ENCODE data around the gene ENHO.

The ENHO gene

DNA sequence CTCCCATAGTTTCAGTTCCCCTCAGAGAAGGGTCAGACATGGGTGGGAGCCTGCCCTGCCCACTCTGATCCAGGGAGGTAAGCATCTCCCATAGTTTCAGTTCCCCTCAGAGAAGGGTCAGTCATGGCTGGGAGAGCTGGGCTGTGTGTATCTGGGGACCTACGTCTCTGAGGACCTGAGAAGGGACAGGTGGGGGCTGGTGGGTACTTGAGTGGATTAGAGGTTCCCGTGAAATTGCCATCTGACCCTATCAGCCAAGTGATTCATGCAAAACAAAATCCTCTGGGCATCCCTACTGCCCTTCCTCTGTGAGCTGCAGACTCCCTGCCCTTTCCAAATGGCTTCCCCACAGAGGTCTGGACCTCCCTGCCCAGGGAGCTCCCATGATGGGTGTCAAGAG, 3.9 kb downstream of the ENHO start:
- Histone ChIP-seq H3K9me3 (ENCODE audit: insufficient read depth, low read length) (no peaks in the 10 kb centered on the region), H3K4me3 (ENCODE audit: insufficient read depth, low read length, poor library complexity, severe bottlenecking) (no peak overlapping the region), H3K27me3 (ENCODE audit: low read length) (no peaks in the 10 kb centered on the region), H3K9ac (ENCODE audit: low read length) (no peak overlapping the region), H3F3A (ENCODE audit: insufficient read depth) (no peaks in the 10 kb centered on the region), H4K20me1 (ENCODE audit: low read depth, low read length) (no peaks in the 10 kb centered on the region), H2AFZ (ENCODE audit: low read depth, low read length, severe bottlenecking) (no peak overlapping the region), H3K4me2 (ENCODE audit: low read depth, low read length, poor library complexity, severe bottlenecking) (no peak overlapping the region), H3K9me2 (replicated peaks; ENCODE audit: insufficient read depth, low read length) (no peaks in the 10 kb centered on the region), H3K36me3 (ENCODE audit: low read length) (no peaks in the 10 kb centered on the region), H3K79me2 (ENCODE audit: insufficient read depth, low read length) (no peaks in the 10 kb centered on the region), H3K27ac (ENCODE audit: low read depth, low read length) (no peak overlapping the region)
- TF ChIP-seq, protein P1, sequence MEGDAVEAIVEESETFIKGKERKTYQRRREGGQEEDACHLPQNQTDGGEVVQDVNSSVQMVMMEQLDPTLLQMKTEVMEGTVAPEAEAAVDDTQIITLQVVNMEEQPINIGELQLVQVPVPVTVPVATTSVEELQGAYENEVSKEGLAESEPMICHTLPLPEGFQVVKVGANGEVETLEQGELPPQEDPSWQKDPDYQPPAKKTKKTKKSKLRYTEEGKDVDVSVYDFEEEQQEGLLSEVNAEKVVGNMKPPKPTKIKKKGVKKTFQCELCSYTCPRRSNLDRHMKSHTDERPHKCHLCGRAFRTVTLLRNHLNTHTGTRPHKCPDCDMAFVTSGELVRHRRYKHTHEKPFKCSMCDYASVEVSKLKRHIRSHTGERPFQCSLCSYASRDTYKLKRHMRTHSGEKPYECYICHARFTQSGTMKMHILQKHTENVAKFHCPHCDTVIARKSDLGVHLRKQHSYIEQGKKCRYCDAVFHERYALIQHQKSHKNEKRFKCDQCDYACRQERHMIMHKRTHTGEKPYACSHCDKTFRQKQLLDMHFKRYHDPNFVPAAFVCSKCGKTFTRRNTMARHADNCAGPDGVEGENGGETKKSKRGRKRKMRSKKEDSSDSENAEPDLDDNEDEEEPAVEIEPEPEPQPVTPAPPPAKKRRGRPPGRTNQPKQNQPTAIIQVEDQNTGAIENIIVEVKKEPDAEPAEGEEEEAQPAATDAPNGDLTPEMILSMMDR (IDR thresholded peaks at IDR 0.05; ENCODE audit: insufficient read depth, low read length, poor library complexity, severe bottlenecking): no peak

DNA sequence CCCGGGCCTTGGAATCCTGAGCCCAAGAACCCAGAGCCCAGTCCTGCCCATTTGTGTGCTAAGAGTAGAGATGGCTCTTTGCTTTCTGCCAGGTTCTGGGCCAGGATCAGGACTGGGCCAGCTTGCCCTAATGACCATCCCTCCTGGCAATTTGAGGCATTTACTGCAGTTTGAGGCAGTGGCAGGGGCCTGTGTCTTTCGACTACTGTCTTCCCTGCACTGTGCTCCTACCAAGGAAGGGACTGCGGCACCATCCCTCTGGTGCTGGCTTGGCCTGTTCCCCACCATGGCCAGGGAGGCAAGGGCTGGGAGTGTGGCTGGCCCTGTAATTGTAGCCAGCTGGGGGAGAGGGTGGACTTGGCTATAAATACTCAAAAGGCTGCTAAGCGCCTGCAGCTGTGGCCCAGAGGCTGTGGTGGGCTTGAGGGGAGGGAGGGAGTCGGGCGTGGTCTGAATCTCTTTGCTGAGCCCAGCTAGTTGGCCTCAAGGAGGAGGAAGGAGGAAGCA, 4.6 kb downstream of the ENHO start:
- no peak for TF ChIP-seq EZH2phosphoT487 (conservative IDR thresholded peaks at IDR 0.05; ENCODE audit: low read length)
- TF ChIP-seq, protein P1 (IDR thresholded peaks at IDR 0.05; ENCODE audit: insufficient read depth, low read length, poor library complexity, severe bottlenecking): no peak
- Histone ChIP-seq H3F3A (ENCODE audit: insufficient read depth) (no peaks in the 10 kb centered on the region), H4K20me1 (ENCODE audit: low read depth, low read length) (no peaks in the 10 kb centered on the region), H3K27ac (ENCODE audit: low read depth, low read length) (no peak overlapping the region), H3K4me3 (ENCODE audit: insufficient read depth, low read length, poor library complexity, severe bottlenecking) (no peak overlapping the region), H3K27me3 (ENCODE audit: low read length) (no peaks in the 10 kb centered on the region), H3K4me2 (ENCODE audit: low read depth, low read length, poor library complexity, severe bottlenecking) (no peak overlapping the region), H3K9me3 (ENCODE audit: insufficient read depth, low read length) (no peaks in the 10 kb centered on the region), H3K36me3 (ENCODE audit: low read length) (no peaks in the 10 kb centered on the region), H3K9me2 (replicated peaks; ENCODE audit: insufficient read depth, low read length) (no peaks in the 10 kb centered on the region), H3K79me2 (ENCODE audit: insufficient read depth, low read length) (no peaks in the 10 kb centered on the region), H2AFZ (ENCODE audit: low read depth, low read length, severe bottlenecking) (no peak overlapping the region), H3K9ac (ENCODE audit: low read length) (no peak overlapping the region)

DNA sequence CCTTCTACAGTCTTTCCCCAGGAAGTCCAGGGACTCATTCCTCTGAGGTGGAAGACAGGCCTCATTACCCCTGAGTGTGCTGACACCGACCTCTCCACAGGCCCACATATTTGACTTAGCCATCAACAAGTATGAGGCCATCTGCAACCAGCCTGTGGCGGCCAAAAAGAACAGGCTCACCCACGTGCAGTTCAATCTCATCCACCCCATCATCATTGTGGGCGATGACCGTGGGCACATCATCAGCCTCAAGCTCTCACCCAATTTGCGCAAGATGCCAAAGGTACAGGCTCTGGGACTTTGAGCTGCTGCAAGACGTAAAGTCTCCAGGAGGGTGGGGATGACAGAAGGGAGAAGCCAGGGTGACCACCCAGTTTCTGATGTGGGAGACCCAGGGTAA, 5.6 kb downstream of the ENHO start:
- no peak overlapping the region for H3K27ac ChIP-seq (ENCODE audit: low read depth, low read length)
- no peaks in the 10 kb centered on the region for H3K27me3 ChIP-seq (ENCODE audit: low read length)
- H3K36me3 ChIP-seq (ENCODE audit: low read length): no peaks in the 10 kb centered on the region
- no peaks in the 10 kb centered on the region for H3F3A ChIP-seq (ENCODE audit: insufficient read depth)
- no peaks in the 10 kb centered on the region for H3K9me3 ChIP-seq (ENCODE audit: insufficient read depth, low read length)
- H2AFZ ChIP-seq (ENCODE audit: low read depth, low read length, severe bottlenecking): no peak overlapping the region
- TF ChIP-seq, protein P1 (IDR thresholded peaks at IDR 0.05; ENCODE audit: insufficient read depth, low read length, poor library complexity, severe bottlenecking): no peak
- no peak for TF ChIP-seq EZH2phosphoT487 (conservative IDR thresholded peaks at IDR 0.05; ENCODE audit: low read length)
- H3K4me3 ChIP-seq (ENCODE audit: insufficient read depth, low read length, poor library complexity, severe bottlenecking): no peak overlapping the region
- no peaks in the 10 kb centered on the region for H4K20me1 ChIP-seq (ENCODE audit: low read depth, low read length)
- H3K9me2 ChIP-seq (replicated peaks; ENCODE audit: insufficient read depth, low read length): no peaks in the 10 kb centered on the region
- H3K9ac ChIP-seq (ENCODE audit: low read length): no peak overlapping the region
- H3K79me2 ChIP-seq (ENCODE audit: insufficient read depth, low read length): no peaks in the 10 kb centered on the region
- H3K4me2 ChIP-seq (ENCODE audit: low read depth, low read length, poor library complexity, severe bottlenecking): no peak overlapping the region

Measured in SU-DHL-6 (cell line).